Activated CD4-positive, CD25-positive, alpha-beta regulatory T cell treated with anti-CD3 and anti-CD28 coated beads, Interleukin-2, amount 50 U/mL, for 72 hours (primary cell): ENCODE measurements around the gene GCN1.

ENCODE experiments used
- DNase-seq: peaks from one replicate; pipeline ENCODE4 v3.0.0; 2021

GCN1 gene

DNA sequence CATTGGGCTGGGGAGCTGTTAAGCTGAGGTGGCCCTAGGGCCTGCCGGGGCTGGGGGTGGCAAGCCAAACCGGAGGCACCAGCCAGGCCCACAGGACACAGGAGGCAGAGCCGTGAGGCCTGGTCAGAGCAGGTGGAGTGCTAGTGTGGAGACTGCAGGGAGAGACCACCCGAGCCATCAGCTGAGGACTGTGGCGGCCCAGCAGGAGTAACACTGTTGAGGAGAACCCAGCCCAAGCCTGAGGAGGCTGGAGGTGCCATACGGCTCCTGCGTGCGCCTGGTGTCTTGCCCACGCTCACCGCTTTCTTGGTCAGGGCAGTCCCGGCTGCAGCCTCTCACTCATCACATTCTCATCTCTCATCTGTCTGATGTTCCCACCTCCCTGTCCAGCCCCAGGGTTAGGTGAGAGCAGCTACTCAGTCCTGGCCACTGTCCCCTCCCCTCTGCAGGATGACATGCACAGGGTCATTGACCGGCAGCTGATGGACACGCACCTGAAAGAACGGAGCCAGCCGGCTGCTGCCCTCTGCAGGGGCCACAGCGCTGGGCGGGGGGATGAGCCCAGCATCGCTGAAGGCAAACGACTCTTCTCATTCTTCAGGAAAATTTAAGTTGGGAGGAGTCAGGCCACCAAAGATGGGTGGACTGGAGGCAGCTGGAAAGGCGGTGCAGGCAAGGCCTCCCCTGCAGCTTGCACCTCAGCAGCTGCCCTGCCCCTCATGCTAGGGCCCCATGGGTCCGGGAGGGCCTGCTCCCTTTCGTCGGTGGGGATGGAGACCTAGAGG, 101.8 kb downstream of the GCN1 start:
- no peak for DNase-seq

DNA sequence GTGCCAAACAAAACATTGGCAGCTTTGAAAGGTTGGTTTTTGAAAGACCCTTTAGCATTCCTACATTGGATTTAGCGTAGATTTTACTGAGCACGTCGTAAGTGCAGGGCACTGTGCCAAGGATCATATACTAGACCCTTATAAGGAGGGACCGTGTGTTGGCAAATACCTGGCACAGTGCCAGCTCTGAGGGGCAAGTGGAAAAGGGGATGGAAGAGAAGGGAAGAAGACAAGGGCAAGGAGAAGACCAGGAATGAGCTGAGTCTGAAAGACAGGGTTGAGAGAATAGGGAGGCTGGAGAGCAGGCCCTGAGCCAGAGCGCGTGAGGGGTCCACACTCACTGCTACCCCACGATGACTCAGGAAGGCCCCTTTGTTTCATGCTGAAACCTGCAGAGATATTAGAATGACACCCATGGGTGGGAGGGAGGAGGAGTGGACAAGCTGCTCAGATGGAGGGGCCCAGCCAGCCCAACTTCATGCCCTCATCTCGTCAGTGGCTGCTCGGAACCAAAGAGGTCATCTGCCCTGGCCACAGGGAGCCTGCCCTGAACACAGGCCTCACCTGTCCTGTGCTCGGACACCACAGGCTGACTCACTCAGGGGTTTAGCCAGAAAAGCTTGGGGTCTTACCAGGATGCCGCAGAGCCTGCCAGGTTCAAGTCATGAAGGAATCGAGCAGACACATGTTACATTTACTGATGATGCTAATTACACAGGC, 103.0 kb downstream of the GCN1 start:
- DNase-seq: no peak

DNA sequence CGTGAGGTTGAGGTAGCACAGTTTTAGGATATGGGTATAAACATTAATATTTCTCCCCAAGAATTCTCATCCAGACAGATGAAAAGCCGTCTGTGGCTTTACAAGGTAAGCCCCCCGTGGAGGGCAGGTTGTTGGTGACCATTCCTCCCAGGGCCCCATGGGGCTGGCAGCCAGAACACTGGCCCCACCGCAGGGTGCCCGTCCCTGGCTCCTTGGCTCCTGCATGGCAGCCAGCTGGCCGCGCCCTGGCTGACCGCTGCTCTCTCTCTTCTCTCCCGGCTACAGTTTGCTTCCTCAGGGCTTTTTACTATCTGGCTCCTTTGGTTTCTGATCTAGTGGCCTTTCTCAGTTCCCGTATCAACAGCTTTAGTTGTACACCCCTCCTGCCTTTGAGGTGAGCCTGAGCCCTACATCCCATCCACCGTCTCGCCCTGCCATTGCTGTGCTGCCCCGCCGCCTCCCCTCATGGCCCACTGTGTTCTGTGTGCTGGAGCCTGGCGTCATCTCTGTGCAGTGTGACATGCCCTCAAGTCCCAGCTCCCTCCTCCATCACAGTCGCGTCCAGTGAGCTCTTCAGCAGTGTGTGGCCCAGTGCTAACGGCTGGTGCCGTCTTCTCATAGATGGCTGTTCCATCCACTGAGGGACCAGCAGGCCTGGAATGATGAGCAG, 103.8 kb downstream of the GCN1 start:
- no peak for DNase-seq

DNA sequence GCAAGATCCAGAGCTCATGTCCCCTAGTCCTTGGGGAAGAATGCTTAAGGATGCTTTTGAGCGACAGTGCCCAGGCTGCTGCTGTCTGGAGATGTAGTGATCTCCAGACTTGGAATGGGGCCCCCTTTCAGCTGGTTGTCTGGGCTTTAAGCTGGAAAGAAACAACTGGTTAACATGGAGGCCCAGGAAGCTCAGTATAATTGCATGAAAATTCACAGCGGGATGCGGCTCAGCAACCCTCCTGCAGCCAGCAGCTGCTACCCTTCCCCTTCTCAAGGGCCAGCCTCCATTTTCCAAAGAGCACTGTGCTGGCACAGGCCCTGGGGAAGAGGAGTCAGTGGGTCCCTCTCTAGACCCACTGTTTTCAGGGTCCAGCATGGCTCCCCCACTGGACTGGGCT, 104.3 kb downstream of the GCN1 start:
- no peak for DNase-seq

DNA sequence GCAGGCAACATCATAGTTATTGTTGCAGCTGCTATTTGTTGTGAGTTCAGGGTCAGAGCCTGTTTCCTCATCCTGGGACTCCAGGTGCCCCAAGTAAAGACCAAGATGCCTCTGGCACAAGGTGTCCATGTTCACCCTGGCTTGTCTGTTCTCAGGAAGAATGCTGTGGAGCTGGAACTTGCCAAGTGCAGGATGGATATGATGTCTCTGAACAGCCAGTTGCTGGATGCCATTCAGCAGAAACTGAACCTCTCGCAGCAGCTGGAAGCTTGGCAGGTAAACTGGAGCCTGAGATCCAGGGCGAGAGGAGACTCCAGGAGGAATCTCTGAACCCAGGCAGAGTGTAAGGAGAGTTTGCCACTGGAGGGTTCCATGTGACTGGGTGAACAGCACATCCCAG, 104.7 kb downstream of the GCN1 start:
- no peak for DNase-seq

DNA sequence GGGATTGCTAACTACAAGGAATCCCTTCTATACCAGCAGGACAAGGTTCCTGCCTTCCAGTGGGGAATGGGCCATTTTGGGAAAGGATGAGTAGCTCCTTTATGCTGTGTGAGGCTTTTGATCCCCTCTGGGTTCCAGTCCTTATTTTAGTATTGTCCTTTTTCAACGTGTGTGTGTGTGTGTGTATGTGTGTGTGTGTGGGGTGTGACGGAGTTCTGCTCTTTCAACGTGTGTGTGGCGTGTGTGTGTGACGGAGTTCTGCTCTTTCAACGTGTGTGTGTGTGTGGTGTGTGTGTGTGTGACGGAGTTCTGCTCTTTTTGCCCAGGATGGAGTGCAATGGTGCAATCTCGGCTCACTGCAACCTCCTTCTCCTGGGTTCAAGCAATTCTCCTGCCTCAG, 105.4 kb downstream of the GCN1 start:
- no peak for DNase-seq

DNA sequence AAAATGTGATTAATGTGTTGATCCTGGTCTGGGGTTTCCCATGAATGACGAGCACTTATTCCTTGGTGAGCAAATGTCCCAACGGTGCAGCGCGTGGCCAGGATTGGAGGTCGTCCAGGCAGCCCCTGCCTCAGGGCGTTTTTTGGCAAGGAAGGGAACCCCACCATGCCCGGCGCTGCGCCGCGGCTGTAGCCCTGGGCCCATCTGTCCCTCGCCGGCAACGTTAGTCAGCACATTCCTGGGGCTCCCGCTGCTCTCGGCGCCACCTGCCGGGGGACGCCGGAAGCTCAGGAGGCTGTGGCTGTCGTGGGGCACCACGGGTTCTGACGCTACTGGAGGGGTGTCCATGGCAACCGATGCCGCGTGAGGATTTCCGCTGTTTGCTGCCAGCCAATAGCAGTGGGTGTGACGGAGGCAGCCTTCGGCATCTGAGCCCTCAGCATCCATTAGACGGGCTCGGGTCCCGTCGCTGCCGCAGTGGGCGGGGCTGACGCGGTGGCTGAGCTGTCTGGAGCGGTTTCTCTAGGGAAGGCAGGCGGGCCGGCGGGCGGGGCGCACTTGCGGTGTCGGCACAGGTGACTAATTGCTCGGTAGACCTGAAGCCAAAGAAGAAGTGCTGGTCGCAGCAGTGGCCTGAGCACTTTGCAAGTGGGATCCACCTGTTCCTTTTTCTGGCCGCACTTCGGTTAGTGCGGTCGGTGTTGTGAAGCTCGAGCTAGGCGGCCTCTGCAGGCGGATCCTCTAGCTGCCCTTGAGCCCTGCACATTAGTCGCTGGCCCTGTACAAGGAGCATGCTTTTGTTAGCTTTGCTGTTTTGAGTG, 107.5 kb downstream of the GCN1 start:
- DNase-seq: peak; percentile 100

DNA sequence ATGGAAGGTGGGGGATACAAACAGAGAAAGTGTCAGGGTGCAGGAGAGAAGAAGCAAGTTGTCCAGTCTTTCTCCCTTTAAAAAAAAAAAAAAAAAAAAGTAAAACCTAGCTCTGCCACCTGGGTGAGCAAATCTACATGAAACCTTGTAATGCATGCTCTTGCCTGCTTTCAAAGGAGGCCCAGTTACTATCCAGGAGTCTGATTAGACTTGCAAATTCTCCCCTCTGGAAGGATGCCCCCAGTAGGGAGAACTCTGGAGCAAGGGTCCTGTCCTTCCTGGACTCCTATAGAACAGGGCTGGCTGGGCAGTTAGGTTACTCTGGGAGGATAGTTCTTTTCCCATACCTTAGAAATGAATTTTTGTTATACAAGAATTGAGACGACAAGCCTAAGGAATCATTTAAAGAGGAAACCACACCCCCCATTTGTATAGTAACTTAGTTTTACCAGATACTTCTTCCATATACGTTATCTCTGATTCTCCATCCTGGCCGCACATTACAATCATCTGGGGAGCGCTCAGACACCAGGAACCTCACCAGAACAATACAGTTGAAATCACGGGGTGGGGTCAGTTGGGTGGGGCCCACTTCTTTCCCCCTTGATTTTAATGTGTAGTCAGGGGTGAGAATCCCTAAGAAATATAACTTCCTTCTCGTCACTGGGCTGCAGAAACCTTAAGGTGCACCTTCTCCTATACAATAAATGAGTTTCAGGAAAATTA, 108.4 kb downstream of the GCN1 start:
- DNase-seq: no peak

DNA sequence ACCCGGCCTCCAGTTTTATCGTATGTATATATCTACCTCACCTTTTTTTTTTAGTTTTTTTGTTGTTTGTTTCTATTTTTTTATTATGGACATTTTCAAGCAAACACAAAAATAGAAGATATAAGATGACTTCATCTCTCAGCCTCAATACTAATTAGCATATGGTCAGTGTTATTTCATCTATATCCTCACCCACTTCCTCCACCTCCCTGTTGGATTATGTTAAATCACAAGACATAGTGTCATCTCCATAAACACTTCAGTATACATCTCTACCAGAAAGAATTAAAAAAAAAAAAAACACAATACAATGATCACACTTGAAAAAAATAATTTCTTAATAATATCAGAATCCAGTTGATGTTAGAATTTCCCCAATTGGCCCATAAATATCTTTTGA, 112.9 kb downstream of the GCN1 start:
- no peak for DNase-seq

DNA sequence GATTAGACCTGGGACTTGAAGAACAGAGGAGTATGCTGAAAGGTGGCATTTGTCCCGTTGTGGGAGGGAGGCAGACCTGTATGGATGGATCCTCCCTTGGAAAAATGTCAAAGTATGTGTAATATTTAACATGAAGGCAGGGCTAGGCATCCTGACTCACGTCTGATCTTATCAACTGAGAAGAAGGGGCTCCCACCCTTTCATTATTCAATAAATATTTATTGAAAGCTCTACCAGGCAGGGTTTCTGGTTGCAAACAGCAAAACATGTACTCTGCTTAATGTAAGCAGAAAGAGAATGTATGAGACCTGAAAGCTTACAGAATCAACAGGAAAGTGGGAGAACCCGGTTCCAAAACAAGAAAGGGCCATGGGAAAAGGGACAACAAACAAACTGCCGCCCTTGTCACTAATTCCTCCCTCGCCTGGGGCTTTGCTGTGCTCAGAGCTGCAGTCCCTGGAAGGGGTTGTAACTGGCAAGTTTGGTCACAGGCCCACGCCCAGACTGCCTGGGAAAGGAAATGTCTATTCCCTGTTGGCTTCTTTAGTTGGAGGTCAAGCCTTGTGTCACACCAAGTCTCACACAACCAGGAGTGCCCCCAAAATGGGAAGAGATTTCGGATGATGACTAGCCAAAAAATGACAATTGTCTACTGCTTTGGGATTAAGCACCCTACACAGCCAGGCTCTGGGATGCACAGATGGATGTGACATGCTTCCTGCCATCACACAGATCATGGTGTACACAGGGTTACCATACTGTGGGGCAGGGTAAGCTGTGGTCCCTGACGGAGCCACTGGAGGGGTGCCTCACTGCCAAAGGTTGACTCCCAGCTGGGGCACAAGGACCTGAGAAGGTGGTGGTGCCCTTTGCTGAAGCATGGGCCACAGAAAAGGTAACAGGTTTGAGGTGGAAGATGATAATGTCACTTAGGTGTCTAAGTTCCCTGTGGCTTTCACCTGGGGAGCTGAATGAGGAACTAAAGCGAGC, 114.8 kb downstream of the GCN1 start:
- no peak for DNase-seq

DNA sequence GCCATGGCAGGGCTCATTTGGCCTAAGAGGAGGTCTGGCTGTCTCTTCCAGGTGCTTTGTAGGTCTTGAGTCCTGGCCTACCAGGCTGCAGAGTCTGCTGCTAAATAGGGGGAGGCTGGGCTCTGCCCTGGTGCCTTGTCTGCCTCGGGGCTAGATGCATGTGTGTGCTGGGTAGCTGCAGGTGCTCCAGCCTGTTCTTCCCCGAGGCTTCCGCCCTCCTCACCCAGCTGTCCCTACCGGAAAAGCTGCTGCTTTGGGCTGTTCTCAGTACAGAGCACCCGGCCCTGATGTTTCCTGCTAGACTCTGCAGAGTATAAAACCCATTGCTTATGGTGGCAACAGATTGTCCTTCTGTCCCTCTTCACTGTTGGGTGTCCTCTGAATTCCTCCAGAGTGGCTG, 115.6 kb downstream of the GCN1 start:
- no peak for DNase-seq

DNA sequence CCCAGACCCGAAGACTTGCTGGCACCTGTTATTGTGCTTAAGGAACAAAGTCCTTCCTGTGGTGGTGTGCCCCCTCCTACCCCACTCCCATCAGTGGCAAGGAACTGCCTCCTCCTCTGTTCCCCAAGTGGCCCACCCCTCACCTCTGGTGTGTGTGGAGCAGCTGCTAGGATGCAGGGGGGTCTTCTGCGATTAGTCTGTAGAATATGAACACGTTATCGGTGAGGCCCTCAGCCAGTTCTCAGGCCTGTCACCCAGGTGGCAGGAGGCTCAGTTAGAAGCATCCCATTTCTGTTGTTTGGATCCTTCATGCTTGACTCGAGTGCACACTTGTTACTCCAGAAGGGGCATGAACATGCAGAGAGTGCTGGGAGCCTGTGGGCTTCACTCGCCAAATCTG, 117.3 kb downstream of the GCN1 start:
- DNase-seq: no peak
